Mucosa of stomach (tissue), 1 donor: ENCODE data around the gene ZNF668.

Source experiments
- H3K27me3 ChIP-seq: one replicate; pipeline ENCODE4 v1.7.0; 2013; ENCODE audit warnings: mild to moderate bottlenecking, low read length; ENCODE audit not compliant: control insufficient read depth, insufficient read depth
- H3K36me3 ChIP-seq: one replicate; pipeline ENCODE4 v1.7.0; 2013; ENCODE audit warnings: low read length; ENCODE audit not compliant: control insufficient read depth, insufficient read depth
- H3K4me1 ChIP-seq: one replicate; pipeline ENCODE4 v1.7.0; 2013; ENCODE audit warnings: mild to moderate bottlenecking, low read length; ENCODE audit not compliant: control insufficient read depth, insufficient read depth
- H3K4me3 ChIP-seq: one replicate; pipeline ENCODE4 v1.7.0; 2013; ENCODE audit warnings: low read length
- H3K9ac ChIP-seq: one replicate; pipeline ENCODE4 v1.7.0; 2013; ENCODE audit warnings: mild to moderate bottlenecking, low read length, moderate library complexity
- H3K9me3 ChIP-seq: one replicate; pipeline ENCODE4 v1.7.0; 2013; ENCODE audit warnings: mild to moderate bottlenecking, low read length, moderate library complexity; ENCODE audit not compliant: control insufficient read depth
- donor health status: Pancreatic carcinoma.

The ZNF668 gene

DNA sequence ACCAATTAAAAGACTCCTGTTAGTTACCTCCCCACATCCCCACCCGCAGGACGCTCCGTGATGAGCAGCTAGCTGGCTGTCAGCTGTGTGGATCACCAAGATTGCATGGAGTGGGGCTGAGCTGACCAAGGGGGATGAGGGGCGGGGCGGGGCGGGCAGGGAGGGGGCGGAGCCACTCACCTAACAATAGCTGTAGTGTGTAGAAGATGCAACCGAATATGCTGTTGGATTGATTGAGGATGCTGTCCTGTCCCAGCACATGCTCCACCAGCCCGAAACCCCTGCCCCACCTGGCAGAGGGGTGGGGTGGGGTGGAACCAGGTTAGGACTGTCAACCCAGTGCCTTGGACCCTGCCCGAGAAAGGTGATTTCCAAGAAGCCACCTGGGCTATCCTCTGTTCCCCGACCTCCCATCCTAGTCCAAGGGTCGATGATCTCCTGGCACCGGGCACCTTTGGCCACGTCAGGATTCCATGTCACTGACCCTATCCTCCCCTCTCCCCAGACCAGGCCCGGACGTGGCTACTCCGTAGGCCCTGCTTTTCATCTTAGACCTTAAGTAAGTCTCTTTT is 19.2 kb upstream of the ZNF668 start:
- Histone ChIP-seq H3K27me3 (no peaks in the 10 kb centered on the region), H3K36me3 (no peaks in the 10 kb centered on the region), H3K9ac (peak overlapping the region; percentile 34), H3K4me1 (peaks cover 19% of the 10 kb centered on the region), H3K9me3 (no peaks in the 10 kb centered on the region), H3K4me3 (no peak overlapping the region)

- Histone ChIP-seq H3K4me3 (no peak overlapping the region), H3K36me3 (no peaks in the 10 kb centered on the region), H3K9ac (no peak overlapping the region), H3K4me1 (peaks cover 24% of the 10 kb centered on the region), H3K9me3 (no peaks in the 10 kb centered on the region), H3K27me3 (no peaks in the 10 kb centered on the region)
These were observed 18.3 kb upstream of the ZNF668 start for GRCh38 chr16:31092330-31092729.

- Histone ChIP-seq H3K4me3 (no peak overlapping the region), H3K36me3 (no peaks in the 10 kb centered on the region), H3K4me1 (peaks cover 22% of the 10 kb centered on the region), H3K9me3 (no peaks in the 10 kb centered on the region), H3K9ac (no peak overlapping the region), H3K27me3 (no peaks in the 10 kb centered on the region)
These were observed 16.5 kb upstream of the ZNF668 start for GRCh38 chr16:31090540-31090939.

- no peak overlapping the region for H3K4me3 ChIP-seq
- H3K9ac ChIP-seq: no peak overlapping the region
- no peaks in the 10 kb centered on the region for H3K27me3 ChIP-seq
- H3K9me3 ChIP-seq: no peaks in the 10 kb centered on the region
- H3K4me1 ChIP-seq: peaks cover 16% of the 10 kb centered on the region
- H3K36me3 ChIP-seq: no peaks in the 10 kb centered on the region
These were observed 15.2 kb upstream of the ZNF668 start for GRCh38 chr16:31089199-31089598.

GRCh38 chr16:31088459-31089183 is 14.6 kb upstream of the ZNF668 start, which contains the start of gene PRSS53:
Gene PRSS53 (minus strand): TSS chr16:31088943. CDS start chr16:31088809, 134 bp downstream.
- no peak within 1 kb of the TSS for H3K9ac ChIP-seq
- H3K36me3 ChIP-seq: no peaks in the 10 kb centered on the region
- peaks cover 16% of the 10 kb centered on the region for H3K4me1 ChIP-seq
- H3K4me3 ChIP-seq: no peak within 1 kb of the TSS
- H3K9me3 ChIP-seq: no peaks in the 10 kb centered on the region
- H3K27me3 ChIP-seq: no peaks in the 10 kb centered on the region

- H3K27me3 ChIP-seq: no peaks in the 10 kb centered on the region
- H3K4me1 ChIP-seq: peaks cover 12% of the 10 kb centered on the region
- H3K9me3 ChIP-seq: no peaks in the 10 kb centered on the region
- no peak overlapping the region for H3K9ac ChIP-seq
- no peak overlapping the region for H3K4me3 ChIP-seq
- no peaks in the 10 kb centered on the region for H3K36me3 ChIP-seq
These were observed 13.9 kb upstream of the ZNF668 start for GRCh38 chr16:31087971-31088370.

GRCh38 chr16:31087481-31087880 is 13.4 kb upstream of the ZNF668 start:
- peaks cover 12% of the 10 kb centered on the region for H3K4me1 ChIP-seq
- H3K36me3 ChIP-seq: no peaks in the 10 kb centered on the region
- H3K27me3 ChIP-seq: no peaks in the 10 kb centered on the region
- no peaks in the 10 kb centered on the region for H3K9me3 ChIP-seq
- no peak overlapping the region for H3K4me3 ChIP-seq
- no peak overlapping the region for H3K9ac ChIP-seq

DNA sequence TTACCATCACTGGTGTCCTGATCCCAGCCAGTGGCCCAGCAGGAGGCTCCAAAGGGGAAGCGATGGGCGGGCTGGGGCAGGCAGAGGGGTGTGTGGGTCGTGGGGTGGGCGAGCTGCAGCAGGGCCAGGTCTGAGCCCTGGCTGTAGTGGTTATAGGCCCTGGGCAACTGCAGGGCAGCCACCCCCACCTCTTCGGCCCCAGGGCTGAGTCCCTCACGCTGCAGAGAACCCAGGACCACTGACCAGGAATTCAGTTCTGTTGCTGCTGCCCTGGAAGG is 12.5 kb upstream of the ZNF668 start:
- Histone ChIP-seq H3K36me3 (no peaks in the 10 kb centered on the region), H3K4me3 (no peak overlapping the region), H3K9ac (no peak overlapping the region), H3K27me3 (no peaks in the 10 kb centered on the region), H3K9me3 (no peaks in the 10 kb centered on the region), H3K4me1 (peaks cover 16% of the 10 kb centered on the region)

- no peaks in the 10 kb centered on the region for H3K27me3 ChIP-seq
- no peaks in the 10 kb centered on the region for H3K9me3 ChIP-seq
- H3K9ac ChIP-seq: no peak overlapping the region
- H3K36me3 ChIP-seq: no peaks in the 10 kb centered on the region
- peaks cover 16% of the 10 kb centered on the region for H3K4me1 ChIP-seq
- H3K4me3 ChIP-seq: no peak overlapping the region
These were observed 12.0 kb upstream of the ZNF668 start for GRCh38 chr16:31085873-31086628.

DNA sequence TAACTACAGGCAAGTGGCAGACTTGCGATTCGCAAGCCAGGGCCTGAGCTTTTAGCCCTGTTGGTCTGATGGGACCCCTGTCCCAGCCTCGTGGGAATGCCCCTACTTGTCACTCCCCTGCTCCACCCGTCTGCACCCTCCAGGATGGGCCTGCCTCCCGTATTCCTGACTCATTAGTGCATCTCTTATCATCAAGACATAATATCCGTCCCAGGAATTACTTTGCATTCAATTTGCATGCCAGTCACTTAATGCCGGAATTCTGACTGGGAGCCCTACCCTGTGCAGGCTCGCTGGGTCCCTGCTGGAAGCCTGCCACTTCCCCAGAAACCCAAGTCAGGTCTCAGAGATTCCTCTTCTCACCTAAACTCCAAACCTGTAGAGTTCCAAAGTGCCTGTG is 11.4 kb upstream of the ZNF668 start:
- H3K36me3 ChIP-seq: peaks cover 5% of the 10 kb centered on the region
- H3K4me3 ChIP-seq: no peak overlapping the region
- H3K27me3 ChIP-seq: no peaks in the 10 kb centered on the region
- peaks cover 16% of the 10 kb centered on the region for H3K4me1 ChIP-seq
- no peaks in the 10 kb centered on the region for H3K9me3 ChIP-seq
- no peak overlapping the region for H3K9ac ChIP-seq

- Histone ChIP-seq H3K4me3 (no peak overlapping the region), H3K9me3 (no peaks in the 10 kb centered on the region), H3K36me3 (peaks cover 10% of the 10 kb centered on the region), H3K27me3 (no peaks in the 10 kb centered on the region), H3K4me1 (peaks cover 16% of the 10 kb centered on the region), H3K9ac (no peak overlapping the region)
These were observed 10.7 kb upstream of the ZNF668 start for GRCh38 chr16:31084584-31085302.

GRCh38 chr16:31083981-31084380 is 9.9 kb upstream of the ZNF668 start:
- H3K9ac ChIP-seq: no peak overlapping the region
- no peaks in the 10 kb centered on the region for H3K9me3 ChIP-seq
- peaks cover 10% of the 10 kb centered on the region for H3K36me3 ChIP-seq
- no peaks in the 10 kb centered on the region for H3K27me3 ChIP-seq
- H3K4me1 ChIP-seq: peaks cover 16% of the 10 kb centered on the region
- no peak overlapping the region for H3K4me3 ChIP-seq
